ENCODE measurements around the gene MIS12.
A peak's percentile ranks its signal among the peaks of the same experiment; 100 is the strongest.

Gene MIS12

GRCh38 chr17:5444209-5444608, 42.2 kb upstream of the MIS12 start:
- no peak for DNase-seq (ENCODE audit: low spot score)
- no peak for TF ChIP-seq CTCF (conservative IDR thresholded peaks at IDR 0.05; ENCODE audit: low read depth)
- POLR2A ChIA-PET (ENCODE audit: low non-redundant PET): no interaction called here
- CTCF ChIA-PET: interaction anchor here (0.6 kb wide), 1 partner anchor 252 kb away, joined by 3 read pairs; no protein-coding TSS in a partner anchor
- H3K27ac ChIP-seq: no peak overlapping the region

- no peak for TF ChIP-seq CTCF (conservative IDR thresholded peaks at IDR 0.05; ENCODE audit: low read depth)
- ChIA-PET CTCF (interaction anchor here (0.6 kb wide), 1 partner anchor 69 kb away, joined by 3 read pairs; no protein-coding TSS in a partner anchor), POLR2A (ENCODE audit: low non-redundant PET) (interaction anchor here (0.6 kb wide), 1 partner anchor 610 kb away, joined by 3 read pairs; no protein-coding TSS in a partner anchor)
- DNase-seq (ENCODE audit: low spot score): no peak
- H3K27ac ChIP-seq: no peak overlapping the region
Measured at GRCh38 chr17:5446786-5447185, 39.6 kb upstream of the MIS12 start.

GRCh38 chr17:5464717-5465507, 21.5 kb upstream of the MIS12 start:
- ChIA-PET POLR2A (ENCODE audit: low non-redundant PET) (no interaction called here), CTCF (no interaction called here)
- no peak for TF ChIP-seq CTCF (conservative IDR thresholded peaks at IDR 0.05; ENCODE audit: low read depth)
- H3K27ac ChIP-seq: no peak overlapping the region
- no peak for DNase-seq (ENCODE audit: low spot score)

GRCh38 chr17:5466295-5466694, 20.1 kb upstream of the MIS12 start:
- ChIA-PET CTCF (no interaction called here), POLR2A (ENCODE audit: low non-redundant PET) (no interaction called here)
- no peak overlapping the region for H3K27ac ChIP-seq
- no peak for TF ChIP-seq CTCF (conservative IDR thresholded peaks at IDR 0.05; ENCODE audit: low read depth)
- no peak for DNase-seq (ENCODE audit: low spot score)

- ChIA-PET CTCF (interaction anchor here (1.0 kb wide), 1 partner anchor 30 kb away, joined by 3 read pairs; no protein-coding TSS in a partner anchor), POLR2A (ENCODE audit: low non-redundant PET) (no interaction called here)
- peak; percentile 16 for DNase-seq (ENCODE audit: low spot score)
- H3K27ac ChIP-seq: no peak overlapping the region; the same call in 1 of the 2 replicates
- TF ChIP-seq CTCF (conservative IDR thresholded peaks at IDR 0.05; ENCODE audit: low read depth): no peak
Measured at GRCh38 chr17:5467416-5467815, 18.9 kb upstream of the MIS12 start.

GRCh38 chr17:5468075-5468473, 18.3 kb upstream of the MIS12 start:
- peak overlapping the region; percentile 72 for H3K27ac ChIP-seq
- peak; percentile 39 for DNase-seq (ENCODE audit: low spot score)
- ChIA-PET CTCF (interaction anchor here (1.0 to 1.2 kb wide), 2 partner anchors 29 to 31 kb away, joined by 3 to 4 read pairs; partner anchors contain the start of gene C1QBP), POLR2A (ENCODE audit: low non-redundant PET) (no interaction called here)
- TF ChIP-seq CTCF (conservative IDR thresholded peaks at IDR 0.05; ENCODE audit: low read depth): no peak

Measured in RWPE1 (cell line).